Measurements from ENCODE around the gene PRTN3.
"Not testable (repeated sequence)": the region's sequence is repeated elsewhere in the genome, so short reads cannot be mapped to it uniquely, and the experiment has no call there.

The PRTN3 gene

DNA sequence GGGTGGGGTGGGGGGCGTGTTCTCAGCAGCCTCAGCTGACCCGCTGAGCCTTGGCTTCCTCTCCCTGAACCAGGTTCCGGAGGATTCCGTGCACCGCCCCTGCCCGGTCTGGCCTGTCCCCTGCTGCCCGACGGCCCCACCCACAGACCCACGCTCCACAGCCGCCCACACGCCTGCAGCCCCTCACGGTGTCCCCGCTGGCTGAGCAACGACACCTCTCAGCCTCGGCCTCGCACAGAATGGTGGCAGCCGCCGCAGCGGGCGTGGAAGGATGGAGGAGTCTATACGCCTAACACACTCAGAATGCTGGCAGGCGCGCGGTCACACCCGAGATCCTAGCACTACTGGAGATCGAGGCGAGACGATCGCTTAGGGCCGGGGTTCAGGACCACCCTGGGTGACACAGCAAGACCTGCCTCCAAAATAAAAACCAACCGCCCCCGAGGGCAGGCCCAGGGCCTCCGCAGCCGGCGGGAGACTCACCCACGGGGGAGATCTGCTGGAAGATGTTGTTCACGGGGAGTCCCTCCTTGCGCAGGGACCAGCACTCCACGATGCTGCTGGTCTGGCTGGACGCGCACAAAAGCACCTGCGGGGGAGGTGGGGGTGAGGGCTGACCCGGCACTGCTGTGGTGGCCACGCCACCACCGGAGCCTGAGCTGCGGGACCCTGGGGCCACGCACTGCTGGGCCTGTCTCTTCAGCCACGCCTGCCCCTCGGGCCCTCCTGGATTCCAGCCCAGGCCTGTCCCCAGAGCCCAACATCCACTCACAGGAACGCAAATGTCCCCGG, 43.8 kb downstream of the PRTN3 start:
- FAIRE-seq: no peak

DNA sequence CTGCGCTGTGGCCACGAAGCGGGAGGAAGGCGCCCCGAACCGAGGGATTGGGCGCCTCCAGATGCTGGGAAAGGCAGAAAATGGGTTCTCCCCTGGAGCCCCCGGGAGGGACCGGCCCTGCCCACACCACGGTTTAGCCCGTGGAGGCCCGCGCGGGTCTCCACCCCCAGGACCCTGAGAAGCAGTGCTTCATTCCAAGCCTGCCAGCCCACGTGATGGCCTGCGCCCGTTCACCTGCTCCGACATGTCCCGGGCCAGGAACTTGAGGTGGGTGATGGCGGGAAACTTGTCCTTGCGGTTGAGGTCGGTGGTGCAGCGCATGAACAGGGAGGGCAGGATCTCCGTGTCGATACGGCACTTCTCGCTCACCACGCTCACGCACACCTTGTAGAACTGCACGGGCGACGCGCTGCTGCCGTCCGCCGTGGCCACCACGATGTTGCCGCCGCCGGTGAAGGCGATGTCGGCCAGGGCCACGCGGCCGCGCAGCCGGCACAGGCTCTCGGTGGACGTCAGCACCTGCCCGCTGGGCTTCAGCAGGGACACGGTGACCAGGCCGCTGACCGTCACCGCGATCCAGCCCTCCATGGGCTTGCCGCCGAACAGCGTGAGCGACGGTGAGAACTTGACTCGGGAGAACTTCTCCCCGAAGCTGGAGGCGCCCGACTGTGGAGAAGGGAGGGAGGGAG, 44.9 kb downstream of the PRTN3 start:
- FAIRE-seq: no peak

- no peak for FAIRE-seq
These were observed 46.3 kb downstream of the PRTN3 start for GRCh38 chr19:887072-887471.

DNA sequence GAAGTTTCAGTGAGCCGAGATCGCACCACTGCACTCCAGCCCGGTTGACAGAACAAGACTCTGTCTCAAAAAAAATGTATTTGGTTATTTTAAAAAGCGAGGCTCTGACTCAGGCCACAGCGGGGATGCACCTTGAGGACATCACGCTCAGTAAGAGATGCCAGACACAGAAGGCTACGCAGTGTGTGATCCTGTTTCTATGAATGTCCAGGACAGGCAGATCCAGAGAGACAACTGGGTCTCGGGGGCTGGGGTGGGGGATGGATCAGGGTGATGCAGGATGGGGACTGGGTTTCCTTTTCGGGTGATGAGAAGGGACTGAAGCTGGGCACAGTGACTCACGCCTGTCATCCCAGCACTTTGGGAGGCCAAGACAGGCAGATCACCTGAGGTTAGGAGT, 46.8 kb downstream of the PRTN3 start:
- FAIRE-seq: no peak

DNA sequence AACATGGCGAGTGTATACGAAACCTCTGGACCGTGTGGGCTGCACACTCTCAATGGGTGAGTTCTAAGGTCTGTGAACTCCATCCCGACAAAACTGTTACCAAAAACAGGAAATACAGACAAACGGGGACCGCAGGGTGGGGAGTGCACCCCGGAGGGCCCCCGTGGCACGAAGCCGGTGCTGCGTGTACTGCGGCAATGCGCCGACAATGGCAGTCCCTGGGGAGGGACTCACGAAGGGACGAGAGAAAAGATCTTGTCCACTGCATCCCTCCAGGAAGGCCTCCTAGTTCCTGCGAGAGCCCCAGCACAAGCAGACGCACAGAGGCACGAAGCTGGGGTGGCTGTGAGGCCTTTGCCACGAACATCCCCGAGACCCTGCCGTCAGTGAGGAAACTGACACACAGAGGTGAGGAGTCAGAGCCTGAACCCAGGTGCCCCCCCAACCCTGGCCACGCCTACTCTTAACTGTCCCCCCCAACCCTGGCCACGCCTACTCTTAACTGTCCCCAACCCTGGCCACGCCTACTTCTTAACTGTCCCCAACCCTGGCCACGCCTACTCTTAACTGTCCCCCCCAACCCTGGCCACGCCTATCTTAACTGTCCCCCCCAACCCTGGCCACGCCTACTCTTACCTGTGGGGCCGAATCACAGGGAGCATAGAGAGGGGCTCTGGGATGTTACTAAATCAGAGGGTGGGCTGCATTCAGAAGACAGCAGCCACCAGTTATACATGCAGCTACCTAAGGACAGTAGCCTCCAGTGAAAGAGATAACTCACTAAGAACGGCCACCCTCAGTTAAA, 48.0 kb downstream of the PRTN3 start:
- no peak for FAIRE-seq

- FAIRE-seq: no peak
These were observed 49.0 kb downstream of the PRTN3 start for GRCh38 chr19:889662-890295.

GRCh38 chr19:890831-891230, 50.0 kb downstream of the PRTN3 start:
- FAIRE-seq: no peak

- not testable (repeated sequence) for FAIRE-seq
These were observed 50.8 kb downstream of the PRTN3 start for GRCh38 chr19:891421-892200.

GRCh38 chr19:892243-892893, 51.6 kb downstream of the PRTN3 start:
- FAIRE-seq: no peak

DNA sequence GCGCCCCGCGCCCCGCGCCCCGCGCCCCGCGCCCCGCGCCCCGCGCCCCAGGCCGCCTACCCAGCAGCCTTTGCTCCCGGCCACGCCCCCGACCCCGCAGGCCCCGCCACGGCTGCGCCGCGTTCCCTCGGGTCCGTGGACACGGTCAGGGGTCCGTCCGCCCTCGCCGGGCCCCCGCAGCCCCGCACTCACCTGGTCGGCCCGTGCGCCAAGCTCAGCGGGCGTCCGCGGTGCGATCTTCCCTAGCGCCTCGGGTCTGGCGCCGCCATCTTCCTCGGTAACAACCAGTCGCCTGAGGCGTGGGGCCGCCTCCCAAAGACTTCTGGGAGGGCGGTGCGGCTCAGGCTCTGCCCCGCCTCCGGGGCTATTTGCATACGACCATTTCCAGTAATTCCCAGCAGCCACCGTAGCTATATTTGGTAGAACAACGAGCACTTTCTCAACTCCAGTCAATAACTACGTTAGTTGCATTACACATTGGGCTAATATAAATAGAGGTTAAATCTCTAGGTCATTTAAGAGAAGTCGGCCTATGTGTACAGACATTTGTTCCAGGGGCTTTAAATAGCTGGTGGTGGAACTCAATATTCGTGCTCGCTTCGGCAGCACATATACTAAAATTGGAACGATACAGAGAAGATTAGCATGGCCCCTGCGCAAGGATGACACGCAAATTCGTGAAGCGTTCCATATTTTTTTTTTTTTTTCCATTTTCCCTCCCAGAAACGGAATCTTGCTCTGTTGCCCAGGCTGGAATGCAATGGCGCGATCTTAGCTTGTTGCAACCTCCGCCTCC, 52.3 kb downstream of the PRTN3 start, which contains the start of the genes MED16 and RNU6-9:
MED16 (minus strand) TSS at position 294 of the 796 bp plus-strand sequence. CDS start 2,056 bp downstream, outside the sequence.
RNU6-9 (plus strand) TSS at position 591 of the 796 bp plus-strand sequence.
- peak; percentile 70 for FAIRE-seq

DNA sequence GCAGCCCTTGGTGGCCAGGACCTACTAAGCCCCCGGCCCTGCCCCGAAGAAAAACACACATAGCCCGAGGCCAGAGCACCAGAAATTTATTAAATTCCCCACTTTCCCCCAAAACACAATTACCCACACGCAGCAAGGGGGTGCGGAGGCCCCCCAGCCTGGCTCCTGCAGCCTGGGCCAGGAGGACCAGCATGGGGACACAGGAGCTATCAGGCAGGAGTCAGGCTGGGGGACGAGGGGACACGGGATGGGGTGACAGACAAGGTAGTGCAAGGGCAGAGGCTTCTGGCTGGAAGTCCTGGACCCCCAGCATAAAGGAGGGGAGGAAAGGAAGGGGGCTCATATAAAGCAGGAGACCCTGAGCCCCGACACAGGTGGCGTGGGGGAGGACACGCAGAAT, 55.6 kb downstream of the PRTN3 start:
- FAIRE-seq: no peak

GRCh38 chr19:896999-897398, 56.2 kb downstream of the PRTN3 start:
- no peak for FAIRE-seq

DNA sequence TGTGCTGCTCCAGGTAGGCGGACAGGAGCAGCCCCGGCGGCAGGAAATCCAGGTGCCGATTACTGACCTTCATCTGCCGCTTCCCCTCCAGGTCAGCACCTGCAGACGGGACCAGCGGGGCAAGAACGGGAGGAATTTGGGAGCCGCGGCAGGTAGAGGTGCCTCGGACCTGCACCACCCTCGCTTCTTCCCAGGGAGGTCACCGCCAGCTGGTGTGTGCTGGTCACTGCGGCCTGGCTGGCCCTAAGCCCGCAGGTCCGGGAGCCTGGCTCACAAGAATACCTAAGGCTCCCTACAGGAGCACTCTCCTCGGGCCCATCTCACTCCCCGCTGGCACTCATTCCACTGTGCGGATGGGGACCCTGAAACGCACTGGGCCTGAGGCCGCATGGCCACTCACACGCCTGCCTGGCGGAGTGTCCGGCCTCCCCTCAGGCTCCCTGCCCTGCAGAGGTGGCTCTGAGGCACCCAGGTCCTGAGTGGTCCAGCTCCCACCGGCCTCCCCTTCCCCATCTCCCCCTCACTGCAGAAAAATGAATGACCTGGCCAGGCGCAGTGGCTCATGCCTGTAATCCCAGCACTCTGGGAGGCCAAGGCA, 56.7 kb downstream of the PRTN3 start:
- no peak for FAIRE-seq
